Measurements from ENCODE around the gene DDX20. TPM values are rescaled to one million over a fixed set of nuclear protein-coding genes. Genes with fewer than 3 reads are reported as not detected.
A peak's percentile ranks its signal among the peaks of the same experiment; 100 is the strongest.
"Not testable (repeated sequence)": the region's sequence is repeated elsewhere in the genome, so short reads cannot be mapped to it uniquely, and the experiment has no call there.

DDX20 gene
- total RNA-seq, 1 donor from 2014 or later: 13.7 TPM

- no peak for DNase-seq (ENCODE audit: low read depth in 2 of 2)
Measured at GRCh38 chr1:111732718-111733117, 23.0 kb upstream of the DDX20 start.

GRCh38 chr1:111733183-111733991, 22.3 kb upstream of the DDX20 start:
- peak; percentile 79 to 97 for DNase-seq (ENCODE audit: low read depth in 2 of 2)

GRCh38 chr1:111733992-111734341, 21.7 kb upstream of the DDX20 start:
- no peak for DNase-seq (ENCODE audit: low read depth in 2 of 2)

DNA sequence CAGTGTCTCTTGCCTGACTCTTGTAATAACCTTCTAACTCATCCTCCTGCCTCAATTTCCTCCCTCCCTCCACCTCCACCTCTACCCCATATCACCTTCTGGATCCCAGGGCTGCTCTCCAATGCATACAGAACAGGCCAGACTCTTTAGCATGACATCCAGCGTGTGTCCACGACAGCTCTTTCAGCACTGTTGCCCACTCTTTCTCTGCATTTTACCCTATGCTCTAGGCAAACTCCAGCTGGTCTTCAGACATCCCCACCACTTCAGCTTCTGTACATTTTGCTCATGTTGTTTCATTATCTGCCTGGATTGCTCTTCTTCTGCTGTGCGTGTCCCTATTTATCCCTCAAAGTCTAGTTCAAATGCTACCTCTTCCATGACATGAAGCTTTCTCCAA, 21.3 kb upstream of the DDX20 start:
- DNase-seq (ENCODE audit: low read depth in 2 of 2): no peak

GRCh38 chr1:111734856-111735255, 20.8 kb upstream of the DDX20 start:
- no peak for DNase-seq (ENCODE audit: low read depth in 2 of 2)

DNA sequence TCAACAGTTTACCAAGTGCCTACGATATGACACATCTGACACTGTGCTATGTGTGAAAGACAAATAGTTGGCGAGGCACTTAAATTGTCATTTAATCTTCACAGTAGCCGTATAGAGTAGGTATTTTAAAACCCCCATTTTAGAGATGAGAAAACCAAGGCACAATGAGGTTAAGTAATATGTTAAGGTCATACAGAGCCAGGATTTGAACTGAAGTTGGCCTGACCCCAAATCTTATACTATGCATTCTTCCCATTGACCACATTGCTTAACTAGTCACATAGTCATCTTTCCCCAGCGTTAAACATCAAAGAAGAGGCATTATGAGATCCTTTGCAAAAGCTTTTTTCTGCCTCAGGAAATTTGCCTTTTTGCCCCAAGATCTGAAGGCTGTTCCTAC, 20.4 kb upstream of the DDX20 start:
- DNase-seq (ENCODE audit: low read depth in 2 of 2): no peak

DNA sequence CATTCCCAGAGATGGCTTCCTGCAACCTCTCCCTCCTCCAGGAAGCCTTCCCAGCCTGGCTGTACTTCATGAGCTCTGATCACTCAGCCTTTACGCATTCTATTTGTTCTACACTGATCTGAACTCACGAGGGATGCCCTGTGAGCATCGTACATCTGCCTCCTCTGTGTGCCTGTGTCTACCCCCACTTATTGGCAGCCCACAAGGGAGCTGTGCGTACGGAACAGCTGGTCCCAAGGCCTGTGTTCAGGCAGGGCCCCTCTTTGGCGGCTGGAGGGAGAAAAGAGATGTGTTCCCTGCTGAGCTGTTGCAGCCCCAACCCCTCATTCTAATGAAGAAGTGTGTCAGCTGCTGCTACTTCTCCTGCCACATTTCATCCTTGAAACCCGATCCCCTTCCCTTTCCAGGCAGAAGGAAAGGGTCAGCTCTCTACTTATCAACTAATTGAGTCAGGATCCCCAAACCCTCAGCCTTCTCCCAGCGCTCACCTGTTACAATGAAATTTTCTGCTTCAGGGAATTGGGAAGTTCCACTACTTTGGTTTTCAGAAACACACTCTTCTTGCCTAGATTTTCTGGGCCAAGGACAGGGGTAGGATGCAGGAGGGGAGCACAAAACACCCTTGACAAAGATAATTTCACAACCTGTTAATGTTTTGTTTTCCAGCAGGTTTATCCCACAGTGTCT, 19.7 kb upstream of the DDX20 start:
- no peak for DNase-seq (ENCODE audit: low read depth in 2 of 2)

- peak; percentile 67 to 78 for DNase-seq (ENCODE audit: low read depth in 2 of 2)
Measured at GRCh38 chr1:111736548-111737215, 19.0 kb upstream of the DDX20 start.

DNA sequence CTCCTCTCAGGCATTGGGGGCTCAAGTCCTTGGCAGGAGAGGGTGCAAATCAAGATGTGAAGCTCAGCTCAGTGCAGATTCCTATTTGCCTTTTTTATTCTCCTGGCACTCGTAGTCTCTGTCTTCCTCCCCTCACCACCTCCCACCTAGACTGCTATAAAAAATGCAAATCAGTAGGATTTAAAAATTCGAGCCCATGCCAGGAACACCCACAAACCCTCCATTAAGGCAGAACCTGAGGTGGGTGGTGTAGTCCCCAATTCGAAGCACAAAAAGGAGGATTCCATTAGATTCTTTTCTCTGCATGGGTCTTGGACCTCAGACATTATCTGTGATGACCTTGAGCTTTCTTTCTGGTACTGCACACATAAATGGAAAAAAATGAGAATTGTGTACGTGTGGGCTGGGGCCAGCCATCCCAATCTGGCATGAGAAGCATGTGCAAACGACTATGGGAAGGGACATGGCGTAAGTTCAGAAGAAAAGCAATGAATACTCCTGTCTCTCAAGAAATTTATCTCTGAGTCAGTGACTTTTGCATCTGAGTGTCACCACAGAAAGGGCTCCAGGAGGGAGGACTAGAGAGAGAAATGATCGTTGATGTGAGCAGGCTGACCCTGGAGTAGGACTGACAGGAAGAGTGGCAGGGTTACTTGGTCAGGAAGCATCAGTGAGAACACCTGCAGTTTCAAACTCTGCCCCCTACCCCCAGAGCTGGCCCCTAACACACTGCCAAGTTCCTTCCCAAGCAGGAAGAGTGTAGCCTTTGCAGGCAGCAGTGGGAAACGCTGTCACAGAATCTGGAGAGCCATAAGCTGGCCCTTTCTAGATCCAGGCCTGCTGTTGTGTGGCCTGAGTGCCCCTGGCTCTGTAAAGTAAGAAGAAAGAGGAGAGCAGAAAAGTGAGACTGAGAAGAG, 18.2 kb upstream of the DDX20 start:
- peak; percentile 31 to 60 for DNase-seq (ENCODE audit: low read depth in 2 of 2)

DNA sequence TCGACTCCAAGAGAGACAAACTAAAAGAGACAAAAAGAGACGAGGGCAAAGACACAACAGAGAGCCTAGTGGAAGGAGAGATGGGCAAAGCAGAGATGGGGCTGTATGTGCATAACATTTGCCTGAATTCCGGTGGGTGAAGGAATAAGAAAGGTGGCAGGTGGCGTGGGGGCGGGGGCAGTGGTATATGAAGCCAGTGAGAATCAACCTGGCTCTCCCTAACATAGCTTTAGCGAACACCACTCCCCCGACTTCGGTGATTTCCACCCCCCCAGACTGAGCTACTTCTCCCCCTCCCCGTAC, 17.6 kb upstream of the DDX20 start:
- DNase-seq (ENCODE audit: low read depth in 2 of 2): no peak

DNA sequence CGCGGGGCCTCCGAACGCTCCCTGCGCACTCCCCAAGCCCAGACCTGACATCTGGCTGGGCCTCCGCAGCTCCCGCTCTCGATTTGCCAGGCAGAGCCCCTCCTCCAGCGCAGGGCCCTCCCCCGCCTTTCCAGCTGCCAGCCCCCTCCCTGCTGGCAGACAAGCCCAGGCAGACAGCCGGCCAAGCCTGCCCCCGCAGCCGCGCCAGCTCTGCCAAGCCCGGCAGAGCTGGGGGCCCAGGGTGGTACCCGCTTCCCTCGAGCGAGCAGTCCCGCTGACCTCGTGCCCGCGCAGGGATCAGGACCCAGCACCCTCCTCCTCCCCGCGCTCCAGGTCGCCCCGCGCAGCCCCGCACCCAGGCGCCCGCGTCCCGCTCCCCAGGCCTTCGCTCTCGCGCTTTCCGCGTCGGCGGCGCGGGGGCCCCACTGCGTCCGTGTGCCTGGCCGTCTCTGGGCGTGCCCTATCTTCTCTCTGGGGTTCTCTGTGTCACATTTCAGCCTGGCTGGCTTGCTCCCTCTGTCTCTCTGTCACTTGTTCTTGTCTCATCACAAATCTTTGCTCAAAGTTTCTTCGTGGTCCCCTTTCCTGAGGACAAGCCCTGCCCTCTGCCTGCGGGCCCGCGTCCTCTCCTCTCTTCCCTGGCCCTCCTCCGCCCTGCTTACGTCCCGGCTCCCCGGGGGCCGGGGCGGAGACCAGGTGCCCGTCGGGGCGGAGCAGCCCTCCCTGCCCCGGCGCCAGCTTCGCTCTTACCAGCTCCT, 17.1 kb upstream of the DDX20 start:
- peak; percentile 84 to 89 for DNase-seq (ENCODE audit: low read depth in 2 of 2)

- DNase-seq (ENCODE audit: low read depth in 2 of 2): peak; percentile 92 to 93
Measured at GRCh38 chr1:111739194-111739924, 16.3 kb upstream of the DDX20 start, which contains the start of gene INKA2. Gene INKA2, minus strand, starts transcription at chr1:111739395. Its CDS starts 153 bp downstream, at chr1:111739242.

DNA sequence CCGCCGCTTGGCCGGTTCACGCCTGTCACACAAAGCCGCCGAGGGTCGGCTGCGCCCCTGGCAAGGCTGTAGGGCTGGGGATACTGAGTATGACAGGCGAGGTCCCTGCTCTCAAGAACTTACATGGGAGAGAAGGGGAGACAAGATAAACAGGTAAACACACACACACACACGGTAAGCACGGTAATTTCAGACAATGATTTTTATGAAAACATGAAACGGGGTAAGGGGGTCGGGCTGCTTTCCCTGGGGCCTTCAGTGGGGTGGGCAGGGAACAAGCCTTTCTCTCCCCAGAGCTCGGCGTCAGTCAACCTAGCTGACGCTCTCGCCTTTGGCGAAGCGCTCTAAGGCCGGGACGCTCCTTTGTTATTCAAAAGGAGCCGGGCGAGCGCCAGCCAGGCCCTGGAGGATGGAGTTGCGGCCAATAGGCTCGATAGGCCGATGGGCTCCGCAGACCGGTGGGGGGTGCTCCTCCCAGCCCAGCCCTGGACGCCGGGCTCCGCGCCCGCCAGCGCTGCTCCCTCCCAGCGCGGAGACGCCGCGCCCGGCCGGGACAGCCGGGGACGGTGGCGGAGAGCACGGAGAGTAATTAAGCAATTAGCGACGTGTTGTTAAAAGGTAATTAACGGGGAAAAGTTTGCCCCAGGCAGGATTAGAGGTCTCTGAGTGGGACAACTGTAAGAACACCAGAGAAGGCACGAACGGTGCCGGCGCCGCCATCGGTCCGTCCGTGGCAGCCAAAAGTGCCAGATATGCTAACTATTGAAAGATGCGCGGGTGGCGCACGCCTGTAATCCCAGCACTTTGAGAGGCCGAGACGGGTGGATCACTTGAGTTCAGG, 15.6 kb upstream of the DDX20 start:
- DNase-seq (ENCODE audit: low read depth in 2 of 2): peak; percentile 63 to 71

DNA sequence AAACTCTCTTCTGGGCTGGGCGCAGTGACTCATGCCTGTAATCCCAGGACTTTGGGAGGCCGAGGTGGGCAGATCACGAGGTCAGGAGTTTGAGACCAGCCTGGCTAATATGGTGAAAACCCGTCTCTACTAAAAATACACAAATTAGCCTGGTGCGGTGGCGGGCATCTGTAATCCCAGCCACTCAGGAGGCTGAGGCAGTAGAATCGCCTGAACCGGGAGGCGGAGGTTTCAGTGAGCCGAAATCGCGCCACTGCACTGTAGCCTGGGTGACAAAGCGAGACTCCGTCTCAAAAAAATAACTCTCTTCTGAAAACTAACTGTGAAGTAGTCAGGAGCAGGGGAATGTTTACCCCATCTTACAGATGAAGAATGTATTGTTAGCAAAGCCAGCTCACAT, 13.4 kb upstream of the DDX20 start:
- DNase-seq (ENCODE audit: low read depth in 2 of 2): not testable (repeated sequence)

GRCh38 chr1:111742938-111743549, 12.7 kb upstream of the DDX20 start:
- DNase-seq (ENCODE audit: low read depth in 2 of 2): peak; percentile 48 to 73

DNA sequence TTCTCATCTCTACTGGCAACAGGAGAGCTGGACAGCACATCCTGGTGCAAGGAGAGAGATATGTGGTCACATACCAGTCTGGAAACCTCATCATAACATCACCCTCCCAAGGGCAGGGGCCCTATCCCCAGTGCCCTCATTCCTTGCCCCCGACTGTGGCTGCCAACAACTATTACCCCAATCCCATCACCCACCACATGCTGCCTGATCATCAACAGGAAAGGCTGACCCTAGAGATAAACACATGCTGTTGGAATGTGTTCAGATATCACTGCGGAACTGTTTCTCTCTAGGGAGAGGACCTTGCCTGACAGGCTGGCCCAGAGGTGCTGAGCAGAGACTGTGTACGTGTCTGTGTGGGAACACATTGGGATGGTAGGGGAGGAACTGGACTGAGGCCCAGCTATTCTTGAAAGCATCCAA, 12.0 kb upstream of the DDX20 start:
- peak; percentile 63 to 80 for DNase-seq (ENCODE audit: low read depth in 2 of 2)

GRCh38 chr1:111745675-111746613, 9.8 kb upstream of the DDX20 start:
- DNase-seq (ENCODE audit: low read depth in 2 of 2): no peak

DNA sequence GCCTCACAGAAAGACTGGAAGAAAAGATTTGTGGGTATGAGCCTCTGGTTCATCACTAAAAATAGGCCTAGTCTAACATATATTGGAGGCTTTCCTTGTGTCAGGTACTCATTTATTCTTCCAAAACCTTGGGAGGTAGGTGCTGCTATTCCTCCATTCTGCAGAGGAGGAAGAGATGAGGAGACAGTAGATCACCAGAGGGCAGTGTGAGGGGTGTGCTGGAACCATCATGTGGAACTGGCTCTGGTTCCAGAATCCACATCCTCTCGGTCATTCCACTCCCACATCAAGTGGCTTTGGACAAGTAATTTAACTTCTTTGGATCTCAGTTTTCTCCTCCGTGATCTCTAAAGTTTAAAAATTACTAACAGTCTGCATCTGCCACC, 9.1 kb upstream of the DDX20 start:
- DNase-seq (ENCODE audit: low read depth in 2 of 2): no peak

All from lung microvascular endothelial cell (primary cell).